H9 (cell line): ENCODE results near the gene PLCH1. TPM values are rescaled to one million over a fixed set of nuclear protein-coding genes. Genes with fewer than 3 reads are reported as not detected.

ENCODE experiments used
- DNase-seq: peaks from one replicate; pipeline ENCODE4 v3.0.0-alpha.2; 2017
- H2AFZ ChIP-seq: one replicate; pipeline ENCODE4 v1.6.1; 2013; ENCODE audit warnings: mild to moderate bottlenecking, low read length, control low read depth, moderate library complexity
- H2AK5ac ChIP-seq: 2 replicates; pipeline ENCODE4 v1.6.1; 2013; ENCODE audit warnings: low read length, control low read depth, mixed read lengths; ENCODE audit not compliant: insufficient read length
- H2BK120ac ChIP-seq: one replicate; pipeline ENCODE4 v1.6.1; 2013; ENCODE audit warnings: low read depth, mild to moderate bottlenecking, low read length, control low read depth, inconsistent platforms; ENCODE audit not compliant: poor library complexity, severe bottlenecking
- H2BK12ac ChIP-seq: 2 replicates; pipeline ENCODE4 v1.6.1; 2013; ENCODE audit warnings: low read length, control low read depth, mixed read lengths, low read depth; ENCODE audit not compliant: insufficient read length
- H2BK15ac ChIP-seq: 2 replicates; pipeline ENCODE4 v1.6.1; 2013; ENCODE audit warnings: low read depth, low read length, control low read depth
- H2BK20ac ChIP-seq: one replicate; pipeline ENCODE4 v1.6.1; 2013; ENCODE audit warnings: low read depth, mild to moderate bottlenecking, low read length, control low read depth, inconsistent platforms; ENCODE audit not compliant: poor library complexity, severe bottlenecking
- H2BK5ac ChIP-seq: 2 replicates; pipeline ENCODE4 v1.6.1; 2013; ENCODE audit warnings: low read length, control low read depth, mixed read lengths; ENCODE audit not compliant: insufficient read length
- H3K14ac ChIP-seq: 2 replicates; pipeline ENCODE4 v1.6.1; 2013; ENCODE audit warnings: low read length, control low read depth; ENCODE audit not compliant: insufficient read depth
- H3K18ac ChIP-seq: 2 replicates; pipeline ENCODE4 v1.6.1; 2013; ENCODE audit warnings: low read depth, mild to moderate bottlenecking, mixed read lengths, low read length, control low read depth; ENCODE audit not compliant: insufficient read length
- H3K23ac ChIP-seq: 2 replicates; pipeline ENCODE4 v1.6.1; 2013; ENCODE audit warnings: low read length, control low read depth, mixed read lengths, low read depth; ENCODE audit not compliant: insufficient read length
- H3K23me2 ChIP-seq: 2 replicates; pipeline ENCODE4 v1.6.1; 2013; ENCODE audit warnings: low read depth, mild to moderate bottlenecking, mixed read lengths, low read length, control low read depth; ENCODE audit not compliant: insufficient read length, poor library complexity, severe bottlenecking
- H3K27ac ChIP-seq: 2 replicates; pipeline ENCODE4 v1.5.1; 2013; ENCODE audit warnings: low read length, control low read depth, mixed read lengths, low read depth; ENCODE audit not compliant: insufficient read length
- H3K27me3 ChIP-seq: 2 replicates; pipeline ENCODE4 v1.6.1; 2013; ENCODE audit warnings: low read length, control low read depth, inconsistent platforms; ENCODE audit not compliant: insufficient read depth
- H3K4ac ChIP-seq: 2 replicates; pipeline ENCODE4 v1.6.1; 2013; ENCODE audit warnings: low read depth, mild to moderate bottlenecking, control low read depth, inconsistent platforms, low read length, moderate library complexity
- H3K4me1 ChIP-seq: 2 replicates; pipeline ENCODE4 v1.6.1; 2013; ENCODE audit warnings: low read length, control low read depth, inconsistent platforms; ENCODE audit not compliant: insufficient read depth
- H3K4me2 ChIP-seq: 2 replicates; pipeline ENCODE4 v1.6.1; 2013; ENCODE audit warnings: low read length, control low read depth, mixed read lengths; ENCODE audit not compliant: insufficient read length, insufficient read depth
- H3K56ac ChIP-seq: 2 replicates; pipeline ENCODE4 v1.6.1; 2013; ENCODE audit warnings: low read depth, mild to moderate bottlenecking, mixed read lengths, low read length, control low read depth; ENCODE audit not compliant: insufficient read length
- H3K79me1 ChIP-seq: 2 replicates; pipeline ENCODE4 v1.6.1; 2013; ENCODE audit warnings: low read depth, mild to moderate bottlenecking, moderate library complexity, low read length, control low read depth, inconsistent platforms; ENCODE audit not compliant: insufficient read depth, poor library complexity, severe bottlenecking
- H3K79me2 ChIP-seq: 2 replicates; pipeline ENCODE4 v1.6.1; 2013; ENCODE audit warnings: low read length, control low read depth, inconsistent platforms; ENCODE audit not compliant: insufficient read depth
- H3K9ac ChIP-seq: 2 replicates; pipeline ENCODE4 v1.6.1; 2013; ENCODE audit warnings: low read length, control low read depth, mixed read lengths; ENCODE audit not compliant: insufficient read length; ENCODE audit errors: extremely low read depth
- H3K9me3 ChIP-seq: one replicate; pipeline ENCODE4 v1.6.1; 2013; ENCODE audit warnings: low read depth, low read length, inconsistent platforms; ENCODE audit not compliant: control insufficient read depth
- H3T11ph ChIP-seq: one replicate; pipeline ENCODE4 v1.6.1; 2013; ENCODE audit warnings: mild to moderate bottlenecking, low read length, control low read depth, inconsistent platforms
- H4K20me1 ChIP-seq: one replicate; pipeline ENCODE4 v1.6.1; 2013; ENCODE audit not compliant: control insufficient read depth, insufficient read length, insufficient read depth
- H4K5ac ChIP-seq: 2 replicates; pipeline ENCODE4 v1.6.1; 2013; ENCODE audit warnings: low read depth, mild to moderate bottlenecking, mixed read lengths, low read length, control low read depth; ENCODE audit not compliant: insufficient read length
- H4K8ac ChIP-seq: replicated peaks from 2 replicates; pipeline ENCODE4 v1.6.1; 2013; ENCODE audit warnings: low read length, control low read depth, mixed read lengths, low read depth; ENCODE audit not compliant: insufficient read length
- H4K91ac ChIP-seq: 2 replicates; pipeline ENCODE4 v1.6.1; 2013; ENCODE audit warnings: low read depth, mild to moderate bottlenecking, moderate library complexity, mixed read lengths, low read length, control low read depth; ENCODE audit not compliant: insufficient read length
- H3K27ac Mint-ChIP-seq, 3 experiments: 2 replicates in 2 of 3; 3 replicates in 1 of 3; pipeline ENCODE4 v1.8.0; 2020 to 2021; ENCODE audit warnings: mixed read lengths in 3 of 3, mild to moderate bottlenecking in 1 of 3, moderate library complexity in 1 of 3
- H3K27me3 Mint-ChIP-seq: 2 replicates; pipeline ENCODE4 v1.8.0; 2021; ENCODE audit warnings: low read depth, mild to moderate bottlenecking, moderate library complexity, mixed read lengths
- H3K36me3 Mint-ChIP-seq, 3 experiments: 2 replicates in 2 of 3; 3 replicates in 1 of 3; pipeline ENCODE4 v1.8.0; 2020 to 2021; ENCODE audit warnings: low read depth in 3 of 3, mixed read lengths in 3 of 3; ENCODE audit not compliant: insufficient read depth in 1 of 3
- H3K4me1 Mint-ChIP-seq, 2 experiments: 2 replicates each; pipeline ENCODE4 v1.8.0; 2020; ENCODE audit warnings: mixed read lengths in 2 of 2
- H3K4me3 Mint-ChIP-seq, 2 experiments: 2 replicates in 1 of 2; 3 replicates in 1 of 2; pipeline ENCODE4 v1.8.0; 2020 to 2021; ENCODE audit warnings: mild to moderate bottlenecking in 2 of 2, mixed read lengths in 2 of 2, moderate library complexity in 1 of 2
- H3K9me3 Mint-ChIP-seq, 2 experiments: 2 replicates in 1 of 2; 3 replicates in 1 of 2; pipeline ENCODE4 v1.8.0; 2020; ENCODE audit warnings: mild to moderate bottlenecking in 2 of 2, mixed read lengths in 2 of 2, moderate library complexity in 1 of 2
- WGBS: extraction: QIAGEN DNeasy Blood & Tissue Kit; methylation state at CpG from one replicate; pipeline ENCODE4 v1.1.7; 2013; ENCODE audit warnings: missing lambda C conversion rate, low lambda C conversion rate, mixed read lengths; ENCODE audit not compliant: insufficient read length; ENCODE audit errors: extremely low coverage; 5-methylcytosine and 5-hydroxymethylcytosine counted together
- total RNA-seq: library from RNA; stranded (reverse); gene quantifications from 2 replicates; pipeline ENCODE4 v1.2.1, GENCODE V29; 2021
- TF ChIP-seq, protein P1 (sequence below): fragments of 200-600 bp; sonication (generic); conservative IDR thresholded peaks from 3 replicates; pipeline ENCODE4 v1.8.0; 2021; ENCODE audit warnings: antibody characterized with exemption, mild to moderate bottlenecking

Gene PLCH1
- total RNA-seq, 1 experiment from 2014 or later: 19.0 TPM

DNA sequence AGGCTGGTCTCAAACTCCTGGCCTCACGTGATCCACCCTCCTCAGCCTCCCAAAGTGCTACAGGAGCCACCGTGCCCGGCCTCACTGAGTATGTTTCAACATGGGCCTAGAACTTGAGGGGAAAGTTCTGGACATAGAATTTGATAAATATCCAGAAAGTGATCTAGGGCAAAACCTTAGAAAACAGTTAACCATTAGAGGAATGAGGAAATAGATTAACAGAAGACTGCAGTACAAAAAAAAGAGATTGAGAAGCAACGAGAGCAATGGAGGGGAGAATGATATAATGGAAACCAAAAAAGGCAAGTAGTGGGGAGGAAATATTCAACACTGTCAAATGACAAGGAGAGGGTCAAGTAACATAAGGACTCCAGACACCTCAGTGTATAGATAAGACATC lies 191.5 kb downstream of the PLCH1 start:
- Histone ChIP-seq H3K23me2 (no peaks in the 10 kb centered on the region), H3K9ac (no peak overlapping the region), H2BK120ac (no peak overlapping the region), H4K91ac (no peak overlapping the region), H2BK12ac (no peak overlapping the region), H3T11ph (no peak overlapping the region), H2AFZ (no peak overlapping the region), H4K5ac (no peak overlapping the region), H3K27ac (no peak overlapping the region), H3K79me2 (no peaks in the 10 kb centered on the region), H3K18ac (no peak overlapping the region), H2BK5ac (no peak overlapping the region), H3K9me3 (no peaks in the 10 kb centered on the region), H3K79me1 (no peaks in the 10 kb centered on the region), H4K8ac (no peak overlapping the region), H3K4me2 (no peak overlapping the region), H2BK20ac (no peak overlapping the region), H4K20me1 (no peaks in the 10 kb centered on the region), H3K4ac (no peak overlapping the region), H3K27me3 (no peaks in the 10 kb centered on the region), H3K56ac (no peak overlapping the region), H3K23ac (no peak overlapping the region), H2AK5ac (no peak overlapping the region), H3K14ac (no peak overlapping the region), H2BK15ac (no peak overlapping the region), H3K4me1 (no peaks in the 10 kb centered on the region)
- H3K36me3 Mint-ChIP-seq: peaks cover 4 to 28% (median 26%) of the 10 kb centered on the region in 3 experiments
- H3K9me3 Mint-ChIP-seq: no peaks in the 10 kb centered on the region
- H3K4me3 Mint-ChIP-seq: no peak overlapping the region
- no peaks in the 10 kb centered on the region; a peak in 1 of 4 replicates for H3K4me1 Mint-ChIP-seq
- no CpG with 5 or more reads among the region's 4 CpGs for WGBS
- H3K27ac Mint-ChIP-seq: no peak overlapping the region
- H3K27me3 Mint-ChIP-seq: no peaks in the 10 kb centered on the region
- TF ChIP-seq, protein P1, sequence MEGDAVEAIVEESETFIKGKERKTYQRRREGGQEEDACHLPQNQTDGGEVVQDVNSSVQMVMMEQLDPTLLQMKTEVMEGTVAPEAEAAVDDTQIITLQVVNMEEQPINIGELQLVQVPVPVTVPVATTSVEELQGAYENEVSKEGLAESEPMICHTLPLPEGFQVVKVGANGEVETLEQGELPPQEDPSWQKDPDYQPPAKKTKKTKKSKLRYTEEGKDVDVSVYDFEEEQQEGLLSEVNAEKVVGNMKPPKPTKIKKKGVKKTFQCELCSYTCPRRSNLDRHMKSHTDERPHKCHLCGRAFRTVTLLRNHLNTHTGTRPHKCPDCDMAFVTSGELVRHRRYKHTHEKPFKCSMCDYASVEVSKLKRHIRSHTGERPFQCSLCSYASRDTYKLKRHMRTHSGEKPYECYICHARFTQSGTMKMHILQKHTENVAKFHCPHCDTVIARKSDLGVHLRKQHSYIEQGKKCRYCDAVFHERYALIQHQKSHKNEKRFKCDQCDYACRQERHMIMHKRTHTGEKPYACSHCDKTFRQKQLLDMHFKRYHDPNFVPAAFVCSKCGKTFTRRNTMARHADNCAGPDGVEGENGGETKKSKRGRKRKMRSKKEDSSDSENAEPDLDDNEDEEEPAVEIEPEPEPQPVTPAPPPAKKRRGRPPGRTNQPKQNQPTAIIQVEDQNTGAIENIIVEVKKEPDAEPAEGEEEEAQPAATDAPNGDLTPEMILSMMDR: no peak
- DNase-seq: no peak
